K562 (cell line): ENCODE data around the gene E2F2. TPM values are rescaled to one million over a fixed set of nuclear protein-coding genes. Genes with fewer than 3 reads are reported as not detected.

Experiments used
- ATAC-seq: fragments of 200-7000 bp; cut with Tn5 transposase; 3 replicates; pipeline ENCODE4 v1.9.1; 2020; ENCODE audit warnings: moderate library complexity
- BruUV-seq: library from RNA; stranded (reverse); fragments of 400-500 nt; replicated peaks from 2 replicates; lab custom pipeline; 2021; lab: Mats Ljungman, UMichigan
- CTCF ChIA-PET: fragments of 300-600 bp; formaldehyde crosslinking; extraction: SDS; loops from one replicate; lab custom pipeline; 2021; ENCODE audit warnings: low intra/inter-chr PET ratio; lab: Yijun Ruan, JAX
- POLR2A ChIA-PET: fragments of 300-600, 350-650 bp; sonication (Branson Sonifier 250); formaldehyde crosslinking; extraction: SDS; loops from one replicate; lab custom pipeline; 2021; ENCODE audit warnings: antibody characterized with exemption, inconsistent platforms; lab: Yijun Ruan, JAX
- DNase-seq, 4 experiments: peaks; one replicate each; pipeline versions ENCODE4 v3.0.0 to v3.0.0-alpha.2; 2011 to 2018; ENCODE audit warnings: low spot score in 3 of 4, mixed read lengths in 3 of 4; ENCODE audit errors: extremely low read depth in 1 of 4
- FAIRE-seq: peaks from 2 replicates; lab custom pipeline; 2011; peaks lifted over from hg19 to GRCh38; lab: Jason Lieb, UNC
- H2AFZ ChIP-seq: 2 replicates; pipeline ENCODE4 v1.6.0; 2011; ENCODE audit warnings: low read depth, low read length, control low read depth, inconsistent platforms
- H3K27ac ChIP-seq: fragments of 200-600 bp; 3 replicates; pipeline ENCODE4 v1.8.0; 2011; ENCODE audit warnings: low read depth, mild to moderate bottlenecking, control low read depth, inconsistent platforms, low read length, moderate library complexity, mixed read lengths; ENCODE audit errors: extremely low read depth
- H3K27me3 ChIP-seq, 2 experiments: fragments of 300-600 bp in 1 of 2; 2 replicates in 1 of 2; 3 replicates in 1 of 2; pipeline versions ENCODE4 v1.6.0 to v1.8.0; 2011; ENCODE audit warnings: inconsistent platforms in 2 of 2, low read length in 2 of 2, mild to moderate bottlenecking in 1 of 2, mixed read lengths in 1 of 2, moderate library complexity in 1 of 2; ENCODE audit not compliant: control insufficient read depth in 2 of 2, insufficient read depth in 2 of 2
- H3K36me3 ChIP-seq: fragments of 300-600 bp; 3 replicates; pipeline ENCODE4 v1.8.0; 2011; ENCODE audit warnings: mild to moderate bottlenecking, low read length, inconsistent platforms; ENCODE audit not compliant: control insufficient read depth, insufficient read depth
- H3K4me1 ChIP-seq, 2 experiments: fragments of 200-600 bp in 1 of 2; replicated peaks in 1 of 2; 2 replicates in 1 of 2; 3 replicates in 1 of 2; pipeline versions ENCODE4 v1.5.1 to v1.8.0; 2011; ENCODE audit warnings: inconsistent platforms in 2 of 2, low read length in 2 of 2, mild to moderate bottlenecking in 1 of 2, mixed read lengths in 1 of 2, moderate library complexity in 1 of 2; ENCODE audit not compliant: control insufficient read depth in 2 of 2, insufficient read depth in 2 of 2
- H3K4me2 ChIP-seq: 2 replicates; pipeline ENCODE4 v1.6.1; 2011; ENCODE audit warnings: low read length, control low read depth, inconsistent platforms, mixed read lengths; ENCODE audit not compliant: insufficient read depth
- H3K4me3 ChIP-seq: fragments of 200-600 bp; sonication (generic), shearing (Covaris generic); 2 replicates; pipeline ENCODE4 v1.5.1; 2016; ENCODE audit warnings: control low read depth, inconsistent platforms
- H3K79me2 ChIP-seq: fragments of 200-600 bp; 3 replicates; pipeline ENCODE4 v1.8.0; 2011; ENCODE audit warnings: low read length, inconsistent platforms; ENCODE audit not compliant: control insufficient read depth, insufficient read depth
- H3K9ac ChIP-seq, 2 experiments: 2 replicates each; pipeline versions ENCODE4 v1.6.0 to v1.6.1; 2011; ENCODE audit warnings: low read depth in 2 of 2, low read length in 2 of 2, control low read depth in 1 of 2, inconsistent platforms in 1 of 2, mild to moderate bottlenecking in 1 of 2, mixed read lengths in 1 of 2; ENCODE audit not compliant: insufficient read depth in 1 of 2
- H3K9me1 ChIP-seq: one replicate; pipeline ENCODE4 v1.6.0; 2011; ENCODE audit warnings: inconsistent platforms, mild to moderate bottlenecking, low read length, moderate library complexity; ENCODE audit not compliant: control insufficient read depth, insufficient read depth
- H3K9me3 ChIP-seq: replicated peaks from 2 replicates; pipeline ENCODE4 v1.5.1; 2011; ENCODE audit warnings: low read depth, low read length, inconsistent platforms; ENCODE audit not compliant: control insufficient read depth, insufficient read depth
- H4K20me1 ChIP-seq: replicated peaks from 2 replicates; pipeline ENCODE4 v1.6.1; 2011; ENCODE audit warnings: low read length, inconsistent platforms, mixed read lengths; ENCODE audit not compliant: control insufficient read depth, insufficient read depth
- BCOR ChIP-seq: fragments of 450-650 bp; IDR thresholded peaks from 2 replicates; pipeline ENCODE4 v1.6.1; 2016
- CREM ChIP-seq: IDR thresholded peaks from 2 replicates; pipeline ENCODE4 v1.6.1; 2014; ENCODE audit warnings: antibody characterized with exemption, low read depth
- HDAC2 ChIP-seq: fragments of 450-650 bp; IDR thresholded peaks from 2 replicates; pipeline ENCODE4 v1.6.1; 2016; ENCODE audit warnings: mild to moderate bottlenecking
- KAT7 ChIP-seq: sonication (generic); formaldehyde crosslinking; IDR thresholded peaks from 2 replicates; pipeline ENCODE4 v1.8.0; 2022; ENCODE audit warnings: missing genetic modification reagents, mild to moderate bottlenecking, borderline replicate concordance
- RBM25 ChIP-seq: fragments of 200-400 bp; formaldehyde crosslinking; IDR thresholded peaks from 2 replicates; pipeline ENCODE4 v1.6.1; 2018; ENCODE audit warnings: low read length, low read depth, moderate library complexity; ENCODE audit not compliant: severe bottlenecking
- SMAD4 ChIP-seq: fragments of 250-450 bp; sonication (Bioruptor Pico); conservative IDR thresholded peaks from 2 replicates; pipeline ENCODE4 v1.8.0; 2021; ENCODE audit warnings: inconsistent platforms, mild to moderate bottlenecking, moderate library complexity
- SMC3 ChIP-seq: conservative IDR thresholded peaks from 2 replicates; pipeline ENCODE4 v1.6.1; 2011; ENCODE audit warnings: low read depth, low read length, improper control_type of control experiment; ENCODE audit not compliant: insufficient read depth
- SP1 ChIP-seq: sonication (generic); formaldehyde crosslinking; IDR thresholded peaks from 2 replicates; pipeline ENCODE4 v1.8.1; 2022; ENCODE audit warnings: mild to moderate bottlenecking, missing genetic modification reagents
- TAF9B ChIP-seq: fragments of 450-650 bp; IDR thresholded peaks from 2 replicates; pipeline ENCODE4 v1.6.1; 2018; ENCODE audit warnings: mild to moderate bottlenecking; ENCODE audit not compliant: partially characterized antibody
- WGBS: fragments of 100-300 bp; shearing (Covaris generic); methylation state at CpG from one replicate; pipeline ENCODE4 v1.1.6; 2016; ENCODE audit warnings: low coverage, mixed read lengths; ENCODE audit not compliant: insufficient coverage; ENCODE audit errors: missing lambda C conversion rate; 5-methylcytosine and 5-hydroxymethylcytosine counted together
- in situ Hi-C: fragments of 300-500 bp; cut with MboI; formaldehyde crosslinking; loops from 4 replicates; pipeline ENCODE4 v1.15.0; 2018; ENCODE audit warnings: inconsistent platforms, mixed read lengths
- intact Hi-C: fragments of 100-400 bp; cut with micrococcal nuclease; formaldehyde crosslinking; loops from 2 replicates; pipeline ENCODE4 v1.14.2; 2022
- polyA plus RNA-seq, 8 experiments: library from polyadenylated mRNA; depleted of rRNA in 4 of 8; stranded (reverse) in 5 of 8; unstranded in 3 of 8; fragments of >200 nt; fragmentation: Nextera tagmentation in 2 of 8; fragmentation: Illumina TruSeq in 1 of 8; extraction: Ambion mirVana in 2 of 8; extraction: Trizol in 1 of 8; gene quantifications; 2 replicates each; pipeline versions ENCODE4 v1.2.1 to v1.2.3, GENCODE V29; 2011 to 2014; ENCODE audit warnings: inconsistent platforms in 1 of 8, missing spikeins in 1 of 8
- total RNA-seq, 7 experiments: library from RNA; depleted of rRNA in 6 of 7; stranded (reverse); fragments of >200 nt in 6 of 7; fragmentation: Illumina TruSeq in 2 of 7; extraction: Trizol in 2 of 7; gene quantifications; 2 replicates each; pipeline versions ENCODE4 v1.2.1 to v1.2.3, GENCODE V29; 2011 to 2021; ENCODE audit warnings: low replicate concordance in 1 of 7
- TF ChIP-seq, protein P1 (sequence below): sonication (generic); formaldehyde crosslinking; IDR thresholded peaks from 2 replicates; pipeline ENCODE4 v1.4.0; 2020; ENCODE audit warnings: mild to moderate bottlenecking, missing genetic modification reagents
- TF ChIP-seq, protein P2 (sequence below): sonication (generic); formaldehyde crosslinking; IDR thresholded peaks from 2 replicates; pipeline ENCODE4 v1.8.0; 2022; ENCODE audit warnings: mild to moderate bottlenecking, missing genetic modification reagents, borderline replicate concordance
- TF ChIP-seq, protein P3 (sequence below): sonication (generic); formaldehyde crosslinking; IDR thresholded peaks from 2 replicates; pipeline ENCODE4 v1.8.0; 2023; ENCODE audit warnings: missing genetic modification reagents, mild to moderate bottlenecking, borderline replicate concordance

Gene E2F2
- total and polyA plus RNA-seq, 9 of the 15 experiments (the other 6 are each of a cell fraction or from before 2014, with no cell fraction given): 3.1 to 25.3 (median 11.4) TPM

DNA sequence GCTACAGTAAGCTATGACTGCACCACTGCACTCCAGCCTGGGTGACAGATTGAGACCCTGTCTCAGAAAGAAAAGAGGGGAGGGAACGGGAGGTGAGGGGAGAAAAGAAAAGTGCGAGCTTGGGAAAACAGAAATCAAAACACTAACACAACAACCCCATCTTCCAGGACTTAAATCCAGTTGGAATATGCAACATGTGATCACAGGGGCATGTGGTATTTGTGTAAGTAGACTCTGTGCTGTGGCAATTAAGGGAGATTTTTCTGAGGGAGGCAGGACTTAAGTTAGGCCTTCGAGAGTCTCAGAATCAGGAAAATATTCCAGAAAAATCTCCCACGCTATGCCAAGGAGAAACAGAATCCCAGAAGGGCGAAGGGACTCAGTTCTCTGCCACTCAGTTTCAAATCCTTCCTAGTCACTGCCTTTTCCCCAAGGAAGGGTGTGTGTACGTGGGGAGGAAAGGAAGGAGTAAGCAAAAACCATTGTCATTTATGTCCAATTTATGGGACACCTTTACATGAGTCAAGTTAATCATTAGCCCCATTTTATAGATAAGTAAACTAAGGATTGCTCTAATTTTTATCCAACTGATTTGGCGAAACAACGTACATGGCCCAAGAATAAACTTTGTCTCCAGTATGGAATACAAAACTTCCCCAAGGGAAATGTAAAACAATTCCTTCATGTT, 16.0 kb upstream of the E2F2 start:
- intact Hi-C loops (no loop called here), in situ Hi-C loops (loop anchor here (5.0 kb wide), 1 partner anchor 90 kb away; no protein-coding TSS in a partner anchor)
- Histone ChIP-seq H3K27ac (no peak overlapping the region), H3K9me1 (no peaks in the 10 kb centered on the region), H3K36me3 (no peaks in the 10 kb centered on the region), H3K79me2 (no peaks in the 10 kb centered on the region), H3K4me3 (no peak overlapping the region), H3K4me1 (peaks cover 4 to 17% of the 10 kb centered on the region in 2 experiments), H3K4me2 (no peak overlapping the region), H4K20me1 (no peaks in the 10 kb centered on the region), H3K9ac (no peak overlapping the region), H2AFZ (0 out of 2 replicates have a peak overlapping the region, but pooled peaks have one; percentile 10), H3K9me3 (no peaks in the 10 kb centered on the region), H3K27me3 (no peaks in the 10 kb centered on the region)
- BruUV-seq: no TSS peak
- ATAC-seq (no peak), FAIRE-seq (no peak), DNase-seq (no peak)
- 55% methylated on average over 8 of the region's 8 CpGs for WGBS
- ChIA-PET CTCF (interaction anchor here (5.4 kb wide), 1 partner anchor 90 kb away, joined by 147 read pairs; no protein-coding TSS in a partner anchor), POLR2A (interaction anchor here (0.6 to 2.3 kb wide), 3 partner anchors 11 to 90 kb away, joined by 3 to 11 read pairs (median 3); no protein-coding TSS in a partner anchor)
- peak; percentile 95 for TF ChIP-seq RBM25
- TF ChIP-seq, protein P1, sequence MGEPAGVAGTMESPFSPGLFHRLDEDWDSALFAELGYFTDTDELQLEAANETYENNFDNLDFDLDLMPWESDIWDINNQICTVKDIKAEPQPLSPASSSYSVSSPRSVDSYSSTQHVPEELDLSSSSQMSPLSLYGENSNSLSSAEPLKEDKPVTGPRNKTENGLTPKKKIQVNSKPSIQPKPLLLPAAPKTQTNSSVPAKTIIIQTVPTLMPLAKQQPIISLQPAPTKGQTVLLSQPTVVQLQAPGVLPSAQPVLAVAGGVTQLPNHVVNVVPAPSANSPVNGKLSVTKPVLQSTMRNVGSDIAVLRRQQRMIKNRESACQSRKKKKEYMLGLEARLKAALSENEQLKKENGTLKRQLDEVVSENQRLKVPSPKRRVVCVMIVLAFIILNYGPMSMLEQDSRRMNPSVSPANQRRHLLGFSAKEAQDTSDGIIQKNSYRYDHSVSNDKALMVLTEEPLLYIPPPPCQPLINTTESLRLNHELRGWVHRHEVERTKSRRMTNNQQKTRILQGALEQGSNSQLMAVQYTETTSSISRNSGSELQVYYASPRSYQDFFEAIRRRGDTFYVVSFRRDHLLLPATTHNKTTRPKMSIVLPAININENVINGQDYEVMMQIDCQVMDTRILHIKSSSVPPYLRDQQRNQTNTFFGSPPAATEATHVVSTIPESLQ: no peak
- peak; percentile 95 for TF ChIP-seq BCOR
- TF ChIP-seq, protein P2, sequence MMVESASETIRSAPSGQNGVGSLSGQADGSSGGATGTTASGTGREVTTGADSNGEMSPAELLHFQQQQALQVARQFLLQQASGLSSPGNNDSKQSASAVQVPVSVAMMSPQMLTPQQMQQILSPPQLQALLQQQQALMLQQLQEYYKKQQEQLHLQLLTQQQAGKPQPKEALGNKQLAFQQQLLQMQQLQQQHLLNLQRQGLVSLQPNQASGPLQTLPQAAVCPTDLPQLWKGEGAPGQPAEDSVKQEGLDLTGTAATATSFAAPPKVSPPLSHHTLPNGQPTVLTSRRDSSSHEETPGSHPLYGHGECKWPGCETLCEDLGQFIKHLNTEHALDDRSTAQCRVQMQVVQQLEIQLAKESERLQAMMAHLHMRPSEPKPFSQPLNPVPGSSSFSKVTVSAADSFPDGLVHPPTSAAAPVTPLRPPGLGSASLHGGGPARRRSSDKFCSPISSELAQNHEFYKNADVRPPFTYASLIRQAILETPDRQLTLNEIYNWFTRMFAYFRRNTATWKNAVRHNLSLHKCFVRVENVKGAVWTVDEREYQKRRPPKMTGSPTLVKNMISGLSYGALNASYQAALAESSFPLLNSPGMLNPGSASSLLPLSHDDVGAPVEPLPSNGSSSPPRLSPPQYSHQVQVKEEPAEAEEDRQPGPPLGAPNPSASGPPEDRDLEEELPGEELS (CRISPR knock-in tag): no peak
- TF ChIP-seq HDAC2: peak; percentile 67; the same call in 1 of the 2 replicates
- TF ChIP-seq KAT7 (CRISPR knock-in tag): no peak
- no peak for TF ChIP-seq TAF9B
- TF ChIP-seq SMAD4 (CRISPR knock-in tag): no peak
- TF ChIP-seq, protein P3, sequence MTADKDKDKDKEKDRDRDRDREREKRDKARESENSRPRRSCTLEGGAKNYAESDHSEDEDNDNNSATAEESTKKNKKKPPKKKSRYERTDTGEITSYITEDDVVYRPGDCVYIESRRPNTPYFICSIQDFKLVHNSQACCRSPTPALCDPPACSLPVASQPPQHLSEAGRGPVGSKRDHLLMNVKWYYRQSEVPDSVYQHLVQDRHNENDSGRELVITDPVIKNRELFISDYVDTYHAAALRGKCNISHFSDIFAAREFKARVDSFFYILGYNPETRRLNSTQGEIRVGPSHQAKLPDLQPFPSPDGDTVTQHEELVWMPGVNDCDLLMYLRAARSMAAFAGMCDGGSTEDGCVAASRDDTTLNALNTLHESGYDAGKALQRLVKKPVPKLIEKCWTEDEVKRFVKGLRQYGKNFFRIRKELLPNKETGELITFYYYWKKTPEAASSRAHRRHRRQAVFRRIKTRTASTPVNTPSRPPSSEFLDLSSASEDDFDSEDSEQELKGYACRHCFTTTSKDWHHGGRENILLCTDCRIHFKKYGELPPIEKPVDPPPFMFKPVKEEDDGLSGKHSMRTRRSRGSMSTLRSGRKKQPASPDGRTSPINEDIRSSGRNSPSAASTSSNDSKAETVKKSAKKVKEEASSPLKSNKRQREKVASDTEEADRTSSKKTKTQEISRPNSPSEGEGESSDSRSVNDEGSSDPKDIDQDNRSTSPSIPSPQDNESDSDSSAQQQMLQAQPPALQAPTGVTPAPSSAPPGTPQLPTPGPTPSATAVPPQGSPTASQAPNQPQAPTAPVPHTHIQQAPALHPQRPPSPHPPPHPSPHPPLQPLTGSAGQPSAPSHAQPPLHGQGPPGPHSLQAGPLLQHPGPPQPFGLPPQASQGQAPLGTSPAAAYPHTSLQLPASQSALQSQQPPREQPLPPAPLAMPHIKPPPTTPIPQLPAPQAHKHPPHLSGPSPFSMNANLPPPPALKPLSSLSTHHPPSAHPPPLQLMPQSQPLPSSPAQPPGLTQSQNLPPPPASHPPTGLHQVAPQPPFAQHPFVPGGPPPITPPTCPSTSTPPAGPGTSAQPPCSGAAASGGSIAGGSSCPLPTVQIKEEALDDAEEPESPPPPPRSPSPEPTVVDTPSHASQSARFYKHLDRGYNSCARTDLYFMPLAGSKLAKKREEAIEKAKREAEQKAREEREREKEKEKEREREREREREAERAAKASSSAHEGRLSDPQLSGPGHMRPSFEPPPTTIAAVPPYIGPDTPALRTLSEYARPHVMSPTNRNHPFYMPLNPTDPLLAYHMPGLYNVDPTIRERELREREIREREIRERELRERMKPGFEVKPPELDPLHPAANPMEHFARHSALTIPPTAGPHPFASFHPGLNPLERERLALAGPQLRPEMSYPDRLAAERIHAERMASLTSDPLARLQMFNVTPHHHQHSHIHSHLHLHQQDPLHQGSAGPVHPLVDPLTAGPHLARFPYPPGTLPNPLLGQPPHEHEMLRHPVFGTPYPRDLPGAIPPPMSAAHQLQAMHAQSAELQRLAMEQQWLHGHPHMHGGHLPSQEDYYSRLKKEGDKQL (CRISPR knock-in tag): no peak
- TF ChIP-seq SMC3: no peak
- TF ChIP-seq CREM: no peak
- TF ChIP-seq SP1: peak; percentile 21; the same call in 1 of the 2 replicates
